GM12801 (cell line): ENCODE measurements around the gene KAZN.

Experiments
- TF ChIP-seq, protein P1 (sequence below): IDR thresholded peaks from one replicate; pipeline ENCODE4 v1.5.1; 2011; ENCODE audit warnings: control low read depth; ENCODE audit not compliant: insufficient read length; ENCODE audit errors: extremely low read depth

KAZN gene

DNA sequence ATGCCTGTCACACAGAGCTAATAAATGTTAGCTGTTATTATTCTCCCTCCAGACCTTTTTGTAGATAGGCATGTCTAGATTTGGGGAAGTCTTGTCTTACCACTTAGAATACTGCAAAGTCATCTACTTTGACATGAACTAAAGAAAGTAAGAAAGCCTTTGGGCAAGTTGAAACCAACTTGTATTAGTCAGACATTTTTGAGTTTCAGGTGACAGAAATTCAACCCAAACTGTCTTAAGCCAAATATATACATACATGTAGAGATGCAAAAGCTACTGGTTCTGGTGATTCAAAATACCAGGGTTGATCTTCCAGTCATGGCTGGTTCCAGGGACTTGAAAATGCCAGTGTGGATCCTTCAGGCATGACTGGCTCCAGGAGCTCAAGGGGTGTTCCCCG is 278.3 kb downstream of the KAZN start:
- TF ChIP-seq, protein P1, sequence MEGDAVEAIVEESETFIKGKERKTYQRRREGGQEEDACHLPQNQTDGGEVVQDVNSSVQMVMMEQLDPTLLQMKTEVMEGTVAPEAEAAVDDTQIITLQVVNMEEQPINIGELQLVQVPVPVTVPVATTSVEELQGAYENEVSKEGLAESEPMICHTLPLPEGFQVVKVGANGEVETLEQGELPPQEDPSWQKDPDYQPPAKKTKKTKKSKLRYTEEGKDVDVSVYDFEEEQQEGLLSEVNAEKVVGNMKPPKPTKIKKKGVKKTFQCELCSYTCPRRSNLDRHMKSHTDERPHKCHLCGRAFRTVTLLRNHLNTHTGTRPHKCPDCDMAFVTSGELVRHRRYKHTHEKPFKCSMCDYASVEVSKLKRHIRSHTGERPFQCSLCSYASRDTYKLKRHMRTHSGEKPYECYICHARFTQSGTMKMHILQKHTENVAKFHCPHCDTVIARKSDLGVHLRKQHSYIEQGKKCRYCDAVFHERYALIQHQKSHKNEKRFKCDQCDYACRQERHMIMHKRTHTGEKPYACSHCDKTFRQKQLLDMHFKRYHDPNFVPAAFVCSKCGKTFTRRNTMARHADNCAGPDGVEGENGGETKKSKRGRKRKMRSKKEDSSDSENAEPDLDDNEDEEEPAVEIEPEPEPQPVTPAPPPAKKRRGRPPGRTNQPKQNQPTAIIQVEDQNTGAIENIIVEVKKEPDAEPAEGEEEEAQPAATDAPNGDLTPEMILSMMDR, result no peak

DNA sequence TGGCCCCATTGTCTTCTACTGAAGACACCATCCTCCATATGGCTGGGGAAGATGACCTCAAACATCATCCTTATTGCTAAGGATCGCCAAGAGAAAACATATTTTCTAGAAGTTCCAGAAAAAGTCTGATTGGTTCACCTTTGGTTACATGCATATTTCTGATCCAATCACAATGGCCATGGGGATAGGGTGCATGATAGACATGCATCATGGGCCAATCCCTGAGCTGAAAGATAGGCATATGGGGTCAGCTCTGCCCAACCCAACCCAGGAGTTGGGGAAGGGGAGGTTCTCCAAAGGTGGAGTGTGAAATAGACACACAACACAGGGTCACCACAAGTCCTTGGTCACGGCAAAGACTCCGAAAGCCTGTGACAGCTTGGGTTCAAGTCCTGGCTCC is 278.7 kb downstream of the KAZN start:
- TF ChIP-seq, protein P1, result no peak

DNA sequence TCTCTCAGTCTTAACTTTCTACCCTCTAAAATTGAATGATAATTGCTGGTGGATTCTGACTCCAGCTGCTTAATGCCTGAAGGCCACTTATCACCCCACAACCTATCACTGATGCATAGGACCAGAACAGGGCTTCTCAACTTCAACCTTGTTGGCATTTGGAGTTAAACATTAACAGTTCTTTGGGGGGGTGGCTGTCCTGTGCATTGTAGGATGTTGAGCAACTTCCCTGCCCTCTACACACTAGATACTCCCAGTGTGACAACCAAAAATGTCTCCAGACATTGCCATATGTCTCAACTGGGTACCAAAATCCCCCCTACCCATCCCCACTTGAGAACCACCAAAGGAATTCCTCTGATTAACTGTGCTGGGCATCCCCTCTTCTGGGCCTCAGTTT is 279.6 kb downstream of the KAZN start:
- TF ChIP-seq, protein P1, result no peak

DNA sequence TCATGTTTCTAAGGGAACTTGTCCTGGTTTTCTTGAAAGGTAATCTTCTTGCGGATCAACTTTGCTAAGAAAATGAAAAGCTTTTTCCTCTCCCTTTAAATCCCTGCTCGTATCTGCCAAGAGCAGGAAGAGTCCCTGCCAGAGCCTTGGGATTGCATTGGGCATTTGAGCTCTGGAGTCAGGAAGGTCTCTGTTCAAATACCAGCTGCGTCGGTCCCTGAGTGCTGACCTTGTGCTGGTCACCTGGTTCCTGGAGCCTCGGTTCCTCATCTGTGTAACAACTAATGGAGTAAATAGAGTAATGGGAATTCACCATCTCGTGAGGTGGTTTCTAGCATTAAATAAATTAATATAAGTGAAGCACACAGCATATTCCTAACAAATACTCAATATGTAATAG is 280.5 kb downstream of the KAZN start:
- TF ChIP-seq, protein P1, result no peak

DNA sequence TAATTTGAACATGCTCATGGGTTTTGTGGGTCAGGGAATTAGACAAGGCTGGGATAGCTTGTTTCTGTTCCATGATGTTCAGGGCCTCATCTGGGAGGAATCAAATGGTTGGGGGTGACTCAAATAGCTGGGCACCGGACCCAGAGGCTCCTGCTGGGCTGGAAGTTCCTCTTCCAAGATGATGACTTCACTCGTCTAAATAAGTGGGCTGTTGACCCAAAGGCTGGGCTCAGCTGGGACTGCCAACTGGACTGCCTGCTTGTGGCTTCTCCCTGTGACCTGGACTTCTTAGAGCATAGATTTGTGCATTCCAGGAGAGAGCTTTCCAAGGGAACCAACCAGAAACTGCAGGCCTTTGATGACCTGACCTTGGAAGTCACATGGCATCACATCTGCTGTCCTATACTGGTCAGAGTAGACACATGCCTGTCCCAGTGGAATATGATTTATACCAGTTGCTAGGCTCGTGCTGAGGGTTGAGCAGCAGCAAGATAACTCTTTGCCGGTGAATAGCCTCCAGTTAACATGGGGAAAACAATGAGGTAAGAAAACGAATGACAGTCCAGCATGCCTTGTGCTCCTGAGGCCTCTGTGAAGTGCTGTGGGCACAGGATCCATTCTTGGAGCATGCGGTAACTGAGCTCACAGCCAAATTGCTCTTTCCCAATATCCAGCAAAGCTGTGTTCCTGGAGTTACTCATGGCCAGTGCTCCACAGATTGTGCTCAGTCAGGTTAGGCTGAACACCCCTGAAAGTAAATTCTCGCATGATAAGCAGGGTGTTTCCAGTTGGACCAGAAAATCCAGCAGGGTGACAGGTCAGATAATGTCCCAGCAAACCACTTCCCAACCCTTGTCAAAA is 282.2 kb downstream of the KAZN start:
- TF ChIP-seq, protein P1, result no peak

DNA sequence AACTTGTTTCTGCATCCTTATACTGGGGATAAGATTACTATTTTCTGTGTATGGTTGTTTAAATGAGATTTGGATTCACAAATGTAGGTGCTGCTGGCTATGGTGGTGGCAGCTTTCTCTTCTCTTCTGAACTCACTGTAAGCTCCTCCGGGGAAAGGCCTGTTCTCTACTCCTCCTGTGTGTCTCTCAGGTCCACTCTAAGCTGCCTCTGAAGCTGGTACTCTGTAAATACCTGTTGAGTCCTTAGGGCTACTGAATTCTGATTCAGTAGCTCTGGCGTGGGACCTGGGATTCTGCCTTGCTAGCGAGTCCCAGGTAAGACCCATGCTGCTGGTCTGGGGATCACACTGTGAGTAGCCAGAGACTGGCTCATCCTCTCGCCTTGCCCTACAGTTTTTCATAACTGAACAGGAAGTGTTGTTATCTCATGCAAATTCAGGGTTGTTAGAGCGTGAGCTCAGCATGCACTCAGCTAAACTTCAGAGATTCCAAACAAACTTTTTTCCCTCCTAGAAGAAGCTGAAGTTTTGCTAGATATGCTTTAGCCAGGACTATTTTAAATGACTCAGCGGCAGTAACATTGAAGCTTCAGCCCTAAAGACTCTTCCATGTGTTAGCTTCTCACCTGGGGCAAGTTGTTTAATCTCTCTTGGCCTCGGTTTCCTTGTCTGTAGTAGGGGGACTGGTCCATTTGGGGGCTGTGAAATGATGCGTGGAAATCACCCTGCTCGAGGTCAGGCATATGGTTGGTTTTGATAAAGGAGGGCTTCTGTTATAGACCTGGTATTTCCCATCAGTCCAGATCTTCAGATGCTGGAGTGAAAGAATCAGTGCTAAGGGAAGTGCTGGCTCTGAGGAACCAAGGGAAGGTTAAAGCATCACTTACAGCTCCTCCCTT is 283.5 kb downstream of the KAZN start:
- TF ChIP-seq, protein P1, result no peak

DNA sequence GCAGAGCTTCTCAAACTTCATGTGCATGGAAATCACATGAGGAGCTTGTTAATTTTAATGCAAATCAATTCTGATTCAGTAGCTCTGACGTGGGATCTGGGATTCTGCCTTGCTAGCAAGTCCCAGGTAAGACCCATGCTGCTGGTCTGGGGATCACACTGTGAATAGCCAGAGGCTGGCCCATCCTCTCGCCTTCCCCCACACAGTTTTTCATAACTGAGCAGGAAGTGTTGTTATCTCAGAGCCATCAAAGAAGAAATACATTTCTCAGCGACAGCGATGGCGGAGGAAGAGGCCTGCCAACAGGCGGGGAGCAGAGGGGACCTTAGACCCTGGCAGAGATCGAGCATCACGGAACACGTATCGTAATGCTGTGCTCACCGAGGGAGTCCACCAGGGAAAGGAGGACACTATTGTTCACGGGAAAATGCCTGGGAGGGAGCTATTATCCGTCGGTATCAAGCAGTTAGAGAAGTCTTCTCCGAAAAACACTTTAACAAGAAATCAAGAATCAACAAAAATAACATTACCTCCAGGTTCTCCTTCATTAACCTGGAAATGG is 286.2 kb downstream of the KAZN start:
- TF ChIP-seq, protein P1, result no peak
